Measurements from ENCODE around the gene PSMC3.

DNA sequence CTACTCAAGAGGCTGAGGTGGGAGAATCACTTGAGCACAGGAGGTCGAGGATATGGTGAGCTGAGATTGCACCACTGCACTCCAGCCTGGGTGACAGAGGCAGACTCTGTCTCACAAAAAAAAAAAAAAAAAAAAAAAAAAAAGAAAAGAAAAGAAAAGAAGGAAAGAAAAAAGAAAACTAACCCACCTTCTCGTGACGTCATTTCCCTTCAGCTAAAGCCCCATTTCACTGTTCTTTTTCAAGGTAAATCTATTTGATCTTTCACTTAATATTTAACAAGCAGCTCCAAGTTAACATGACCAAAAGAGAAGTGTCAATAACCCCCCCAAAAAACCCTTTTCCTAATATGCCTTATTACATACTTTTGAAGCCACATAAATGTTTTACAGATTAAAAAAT is 17.6 kb upstream of the PSMC3 start:
- TF ChIP-seq, protein P1, sequence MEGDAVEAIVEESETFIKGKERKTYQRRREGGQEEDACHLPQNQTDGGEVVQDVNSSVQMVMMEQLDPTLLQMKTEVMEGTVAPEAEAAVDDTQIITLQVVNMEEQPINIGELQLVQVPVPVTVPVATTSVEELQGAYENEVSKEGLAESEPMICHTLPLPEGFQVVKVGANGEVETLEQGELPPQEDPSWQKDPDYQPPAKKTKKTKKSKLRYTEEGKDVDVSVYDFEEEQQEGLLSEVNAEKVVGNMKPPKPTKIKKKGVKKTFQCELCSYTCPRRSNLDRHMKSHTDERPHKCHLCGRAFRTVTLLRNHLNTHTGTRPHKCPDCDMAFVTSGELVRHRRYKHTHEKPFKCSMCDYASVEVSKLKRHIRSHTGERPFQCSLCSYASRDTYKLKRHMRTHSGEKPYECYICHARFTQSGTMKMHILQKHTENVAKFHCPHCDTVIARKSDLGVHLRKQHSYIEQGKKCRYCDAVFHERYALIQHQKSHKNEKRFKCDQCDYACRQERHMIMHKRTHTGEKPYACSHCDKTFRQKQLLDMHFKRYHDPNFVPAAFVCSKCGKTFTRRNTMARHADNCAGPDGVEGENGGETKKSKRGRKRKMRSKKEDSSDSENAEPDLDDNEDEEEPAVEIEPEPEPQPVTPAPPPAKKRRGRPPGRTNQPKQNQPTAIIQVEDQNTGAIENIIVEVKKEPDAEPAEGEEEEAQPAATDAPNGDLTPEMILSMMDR (IDR thresholded peaks at IDR 0.05; ENCODE audit: insufficient read depth, low read depth, low read length), result no peak
- no peak for TF ChIP-seq EZH2 (IDR thresholded peaks at IDR 0.05; ENCODE audit: insufficient read depth, low read length)

Measured in astrocyte (in vitro differentiated cells and primary cell).